Body of pancreas (tissue), 4 donors: ENCODE data around the gene EWSR1.

Experiments used
- CTCF ChIP-seq, 7 experiments: fragments of 450-650 bp in 4 of 7; fragments of 200-600 bp in 3 of 7; sonication (generic) in 3 of 7; IDR thresholded peaks; one replicate each; pipeline ENCODE4 v1.5.1; 2016 to 2019; ENCODE audit warnings: antibody characterized with exemption in 7 of 7
- POLR2A ChIP-seq, 3 donors: fragments of 450-650 bp; IDR thresholded peaks; one replicate each; pipeline ENCODE4 v1.6.1; 2016; ENCODE audit warnings: antibody characterized with exemption in 3 of 3, mild to moderate bottlenecking in 2 of 3

GRCh38 chr22:29320546-29320945 is 52.5 kb downstream of the EWSR1 start:
- no peak for TF ChIP-seq POLR2A (IDR thresholded peaks at IDR 0.05)
- TF ChIP-seq CTCF (IDR thresholded peaks at IDR 0.05): no peak
